ENCODE data around the gene TMEM256. TPM values are rescaled to one million over a fixed set of nuclear protein-coding genes. Genes with fewer than 3 reads are reported as not detected.

Gene TMEM256
- total RNA-seq, 1 experiment from 2014 or later, result 151 TPM

- Histone ChIP-seq H2BK120ac (ENCODE audit: low read depth, low read length, poor library complexity, severe bottlenecking) (no peak overlapping the region), H2AFZ (ENCODE audit: low read length) (no peak overlapping the region), H4K91ac (ENCODE audit: insufficient read length, low read depth, low read length) (no peak overlapping the region), H2BK15ac (ENCODE audit: low read depth, low read length) (no peak overlapping the region; the same call in 1 of the 2 replicates), H3K4ac (ENCODE audit: low read depth, low read length) (no peak overlapping the region), H2BK5ac (ENCODE audit: insufficient read length, low read length) (no peak overlapping the region), H3K23ac (ENCODE audit: insufficient read length, low read depth, low read length) (no peak overlapping the region), H3K4me2 (ENCODE audit: insufficient read depth, insufficient read length, low read length) (no peak overlapping the region), H3K9ac (ENCODE audit: extremely low read depth, insufficient read length, low read length) (no peak overlapping the region), H4K5ac (ENCODE audit: insufficient read length, low read depth, low read length) (no peak overlapping the region), H3T11ph (ENCODE audit: low read length) (no peak overlapping the region), H3K27me3 (ENCODE audit: insufficient read depth, low read length) (no peaks in the 10 kb centered on the region), H3K56ac (ENCODE audit: insufficient read length, low read depth, low read length) (no peak overlapping the region), H3K18ac (ENCODE audit: insufficient read length, low read depth, low read length) (no peak overlapping the region), H3K79me1 (ENCODE audit: insufficient read depth, low read depth, low read length, poor library complexity, severe bottlenecking) (no peaks in the 10 kb centered on the region), H3K79me2 (ENCODE audit: insufficient read depth, low read length) (no peaks in the 10 kb centered on the region), H4K20me1 (ENCODE audit: control insufficient read depth, insufficient read depth, insufficient read length) (no peaks in the 10 kb centered on the region), H3K27ac (ENCODE audit: insufficient read length, low read depth, low read length) (no peak overlapping the region), H2AK5ac (ENCODE audit: insufficient read length, low read length) (no peak overlapping the region), H2BK20ac (ENCODE audit: low read depth, low read length, poor library complexity, severe bottlenecking) (no peak overlapping the region), H4K8ac (replicated peaks; ENCODE audit: insufficient read length, low read depth, low read length) (no peak overlapping the region), H3K14ac (ENCODE audit: insufficient read depth, low read length) (no peak overlapping the region), H2BK12ac (ENCODE audit: insufficient read length, low read depth, low read length) (no peak overlapping the region), H3K4me1 (ENCODE audit: insufficient read depth, low read length) (no peaks in the 10 kb centered on the region; the same call in 1 of the 2 replicates), H3K9me3 (ENCODE audit: control insufficient read depth, low read depth, low read length) (no peaks in the 10 kb centered on the region), H3K23me2 (ENCODE audit: insufficient read length, low read depth, low read length, poor library complexity, severe bottlenecking) (peaks cover 5% of the 10 kb centered on the region)
- peaks cover 16 to 36% (median 27%) of the 10 kb centered on the region in 3 experiments for H3K36me3 Mint-ChIP-seq (ENCODE audit: insufficient read depth in 1 of 3, low read depth in 3 of 3)
- no CpG with 5 or more reads among the region's 58 CpGs for WGBS (ENCODE audit: extremely low coverage, insufficient read length, low lambda C conversion rate)
- no peak for DNase-seq
- TF ChIP-seq, protein P1, sequence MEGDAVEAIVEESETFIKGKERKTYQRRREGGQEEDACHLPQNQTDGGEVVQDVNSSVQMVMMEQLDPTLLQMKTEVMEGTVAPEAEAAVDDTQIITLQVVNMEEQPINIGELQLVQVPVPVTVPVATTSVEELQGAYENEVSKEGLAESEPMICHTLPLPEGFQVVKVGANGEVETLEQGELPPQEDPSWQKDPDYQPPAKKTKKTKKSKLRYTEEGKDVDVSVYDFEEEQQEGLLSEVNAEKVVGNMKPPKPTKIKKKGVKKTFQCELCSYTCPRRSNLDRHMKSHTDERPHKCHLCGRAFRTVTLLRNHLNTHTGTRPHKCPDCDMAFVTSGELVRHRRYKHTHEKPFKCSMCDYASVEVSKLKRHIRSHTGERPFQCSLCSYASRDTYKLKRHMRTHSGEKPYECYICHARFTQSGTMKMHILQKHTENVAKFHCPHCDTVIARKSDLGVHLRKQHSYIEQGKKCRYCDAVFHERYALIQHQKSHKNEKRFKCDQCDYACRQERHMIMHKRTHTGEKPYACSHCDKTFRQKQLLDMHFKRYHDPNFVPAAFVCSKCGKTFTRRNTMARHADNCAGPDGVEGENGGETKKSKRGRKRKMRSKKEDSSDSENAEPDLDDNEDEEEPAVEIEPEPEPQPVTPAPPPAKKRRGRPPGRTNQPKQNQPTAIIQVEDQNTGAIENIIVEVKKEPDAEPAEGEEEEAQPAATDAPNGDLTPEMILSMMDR (conservative IDR thresholded peaks at IDR 0.05), result no peak
- no peak overlapping the region for H3K27ac Mint-ChIP-seq
- peaks cover 18 to 38% of the 10 kb centered on the region in 2 experiments for H3K4me1 Mint-ChIP-seq
- H3K27me3 Mint-ChIP-seq (ENCODE audit: low read depth), result no peaks in the 10 kb centered on the region
- H3K4me3 Mint-ChIP-seq, result no peak overlapping the region
- peaks cover 0 to 2% of the 10 kb centered on the region in 2 experiments; a peak in 1 of 5 replicates for H3K9me3 Mint-ChIP-seq
These were observed 4.4 kb upstream of the TMEM256 start for GRCh38 chr17:7408252-7408727.

All from H9 (cell line).